ENCODE results near the gene MTLN. TPM values are rescaled to one million over a fixed set of nuclear protein-coding genes. Genes with fewer than 3 reads are reported as not detected.
"Not testable (repeated sequence)": the region's sequence is repeated elsewhere in the genome, so short reads cannot be mapped to it uniquely, and the experiment has no call there.

MTLN gene
- total RNA-seq = 10 to 100 TPM; 52.7 to 58.0 TPM

DNA sequence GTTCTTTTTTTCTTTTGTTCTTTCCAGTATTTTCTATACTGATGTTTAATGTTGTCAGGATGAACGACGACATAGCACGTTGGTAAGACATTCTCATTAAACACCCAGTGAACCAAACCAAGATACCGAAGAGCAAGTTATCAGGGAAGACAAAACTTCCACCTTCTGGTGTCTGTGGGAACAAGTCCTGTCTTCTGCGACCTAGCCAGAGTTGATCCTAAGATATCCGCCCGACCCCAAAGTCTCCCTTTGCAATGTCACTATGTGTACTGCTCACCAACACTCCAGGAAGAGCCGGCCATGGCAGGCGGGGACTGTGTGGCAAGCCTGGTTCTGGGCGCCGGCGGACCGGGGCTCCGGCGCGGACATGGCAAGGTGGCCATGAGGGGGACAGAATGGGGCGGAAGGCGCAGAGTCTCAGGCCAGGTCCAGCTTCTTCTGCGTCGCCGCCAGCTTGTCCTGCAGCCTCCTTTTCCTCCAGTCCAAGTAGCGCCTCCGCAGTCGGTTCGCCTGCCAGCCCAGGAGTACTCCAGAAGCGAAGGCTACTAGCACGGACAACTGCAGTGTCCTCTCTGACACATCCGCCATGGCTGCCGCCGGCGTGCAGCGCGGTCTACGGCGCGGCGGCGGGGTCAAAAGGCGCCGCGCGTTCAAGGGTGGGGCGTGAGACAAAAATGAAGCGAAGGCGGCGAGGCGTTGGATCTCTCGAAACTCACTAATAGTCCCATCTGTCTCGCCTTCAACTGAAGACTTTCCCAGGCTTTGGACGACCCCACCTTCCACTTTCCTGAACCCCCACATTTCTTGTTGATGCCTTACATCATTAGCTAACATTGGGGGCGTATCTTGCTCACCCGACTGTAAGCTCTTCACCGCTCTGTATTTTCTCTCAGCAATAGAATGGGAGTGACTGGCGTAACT is at the start of gene MTLN:
Gene MTLN (minus strand): TSS at position 610 of the 921 bp plus-strand sequence. CDS start 22 bp downstream, at position 588.
- Mint-ChIP-seq H3K9me3 (no peaks in the 10 kb centered on the region), H3K27ac (peak within 1 kb of the TSS; percentile 89 to 92), H3K36me3 (peaks cover 34% of the 10 kb centered on the region), H3K4me1 (ENCODE audit: low read depth in 2 of 2) (peaks cover 12 to 16% of the 10 kb centered on the region in 2 donors), H3K4me3 (peak within 1 kb of the TSS; percentile 96), H3K27me3 (peaks cover 18 to 32% of the 10 kb centered on the region in 2 donors)
- DNase-seq (ENCODE audit: low spot score) (peak; percentile 75), ATAC-seq (peak; percentile 94 to 95)

DNA sequence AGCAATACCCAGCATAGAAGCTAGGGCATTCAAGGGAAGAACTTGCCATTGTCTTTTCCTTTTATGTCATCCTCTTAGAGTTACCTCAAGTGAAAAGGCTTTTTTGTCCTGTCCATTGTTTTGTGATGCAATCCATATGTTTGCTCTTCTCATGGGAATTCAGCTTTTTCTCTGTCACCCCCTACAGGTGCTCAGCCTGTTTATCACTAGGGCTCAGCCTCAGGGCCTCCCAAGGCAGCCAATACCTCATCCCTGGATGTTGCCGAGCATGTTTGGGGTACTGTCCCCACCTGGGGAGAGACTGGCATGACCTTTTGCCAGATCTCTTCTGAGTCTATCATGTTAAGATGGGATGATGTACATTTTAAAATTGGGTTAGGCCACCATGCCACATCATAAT is 49.6 kb upstream of the MTLN start:
- ATAC-seq = not testable (repeated sequence)

DNA sequence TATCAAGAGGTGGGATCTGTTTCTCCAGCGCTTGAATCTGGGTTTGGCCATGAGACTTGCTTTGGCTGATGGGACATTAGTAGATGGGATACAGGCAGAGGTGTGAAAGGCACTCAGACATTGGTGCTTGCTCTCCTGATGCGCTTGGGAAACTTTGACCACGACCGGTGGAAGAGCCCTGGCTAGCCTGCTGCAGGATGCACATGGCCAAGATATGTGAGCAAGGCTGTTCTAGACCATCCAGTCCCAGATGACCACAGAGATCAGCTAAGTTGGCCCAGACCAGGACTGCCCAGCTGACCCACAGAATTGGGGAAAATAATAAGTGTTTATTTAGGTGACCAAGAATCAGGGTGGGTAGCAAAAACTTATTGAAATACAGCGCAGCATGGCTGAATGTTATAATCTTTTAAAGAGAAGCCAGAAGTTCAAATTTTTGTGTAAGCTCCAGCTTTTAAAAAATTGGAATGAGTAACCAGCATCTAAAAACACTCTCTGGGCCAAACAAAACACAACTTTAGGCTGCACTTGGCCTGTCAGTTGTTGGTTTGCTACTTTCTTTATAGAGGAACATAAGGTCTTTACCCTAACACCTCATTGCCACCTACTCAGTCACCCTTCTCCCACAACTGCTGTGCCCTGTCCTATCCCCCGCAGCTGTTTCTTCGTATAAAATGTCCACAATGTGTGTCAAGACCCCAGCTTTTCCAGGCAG is 35.9 kb upstream of the MTLN start:
- DNase-seq (ENCODE audit: low spot score); ATAC-seq; H3K27ac Mint-ChIP-seq; H3K27me3 Mint-ChIP-seq; H3K36me3 Mint-ChIP-seq; H3K4me1 Mint-ChIP-seq (ENCODE audit: low read depth in 2 of 2); H3K9me3 Mint-ChIP-seq; H3K4me3 Mint-ChIP-seq: not testable (repeated sequence)

More for the DNA sequence above, 49.6 kb upstream of the MTLN start:
- not testable (repeated sequence) for H3K36me3 Mint-ChIP-seq; H3K4me1 Mint-ChIP-seq (ENCODE audit: low read depth in 2 of 2); H3K27ac Mint-ChIP-seq; H3K9me3 Mint-ChIP-seq; H3K4me3 Mint-ChIP-seq; H3K27me3 Mint-ChIP-seq; DNase-seq (ENCODE audit: low spot score)

GRCh38 chr2:110245488-110246435 is 33.4 kb upstream of the MTLN start:
- ATAC-seq = peak; percentile 24 to 75
- H3K9me3 Mint-ChIP-seq; H3K36me3 Mint-ChIP-seq; H3K27me3 Mint-ChIP-seq; H3K27ac Mint-ChIP-seq; DNase-seq (ENCODE audit: low spot score); H3K4me1 Mint-ChIP-seq (ENCODE audit: low read depth in 2 of 2); H3K4me3 Mint-ChIP-seq: not testable (repeated sequence)

- H3K27me3 Mint-ChIP-seq; H3K9me3 Mint-ChIP-seq; ATAC-seq; H3K4me3 Mint-ChIP-seq; H3K27ac Mint-ChIP-seq; H3K36me3 Mint-ChIP-seq; H3K4me1 Mint-ChIP-seq (ENCODE audit: low read depth in 2 of 2); DNase-seq (ENCODE audit: low spot score): not testable (repeated sequence)
Measured at GRCh38 chr2:110243283-110243682, 30.9 kb upstream of the MTLN start.

GRCh38 chr2:110234514-110234913 is 22.2 kb upstream of the MTLN start:
- DNase-seq (ENCODE audit: low spot score); H3K27ac Mint-ChIP-seq; H3K27me3 Mint-ChIP-seq; H3K4me1 Mint-ChIP-seq (ENCODE audit: low read depth in 2 of 2); H3K36me3 Mint-ChIP-seq; H3K4me3 Mint-ChIP-seq; H3K9me3 Mint-ChIP-seq; ATAC-seq: not testable (repeated sequence)

DNA sequence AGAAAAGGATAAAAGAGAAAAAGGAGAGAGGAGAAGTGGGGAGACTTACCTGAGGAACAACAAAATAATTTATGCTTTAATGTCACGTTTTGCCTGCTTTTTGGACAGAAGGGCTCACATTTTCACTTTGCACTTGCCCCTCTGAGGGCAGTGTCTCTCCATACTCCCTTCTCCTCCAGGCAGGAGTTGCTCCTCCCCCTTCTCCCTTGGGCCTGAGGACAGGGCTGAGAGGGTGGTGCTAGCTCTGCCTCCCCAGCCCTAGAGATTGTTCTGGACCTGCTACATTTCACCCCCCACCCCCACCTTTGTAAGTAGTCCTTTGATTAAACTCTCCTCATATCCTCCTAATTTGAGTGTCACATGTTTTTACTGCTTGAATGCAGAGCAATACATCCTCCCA is 17.5 kb upstream of the MTLN start:
- not testable (repeated sequence) for DNase-seq (ENCODE audit: low spot score); H3K27ac Mint-ChIP-seq; ATAC-seq; H3K9me3 Mint-ChIP-seq; H3K4me3 Mint-ChIP-seq; H3K36me3 Mint-ChIP-seq; H3K4me1 Mint-ChIP-seq (ENCODE audit: low read depth in 2 of 2)
- H3K27me3 Mint-ChIP-seq = peaks cover 17 to 23% of the 10 kb centered on the region in 2 donors

GRCh38 chr2:110222626-110223025 is 10.3 kb upstream of the MTLN start:
- peaks cover 45 to 58% of the 10 kb centered on the region in 2 donors for H3K27me3 Mint-ChIP-seq
- not testable (repeated sequence) for ATAC-seq; H3K9me3 Mint-ChIP-seq; H3K4me1 Mint-ChIP-seq (ENCODE audit: low read depth in 2 of 2); DNase-seq (ENCODE audit: low spot score); H3K27ac Mint-ChIP-seq; H3K4me3 Mint-ChIP-seq; H3K36me3 Mint-ChIP-seq

- H3K27me3 Mint-ChIP-seq = peaks cover 42 to 54% of the 10 kb centered on the region in 2 donors
- no peaks in the 10 kb centered on the region for H3K4me1 Mint-ChIP-seq (ENCODE audit: low read depth in 2 of 2)
- no peak overlapping the region for H3K27ac Mint-ChIP-seq
- H3K36me3 Mint-ChIP-seq = no peaks in the 10 kb centered on the region
- no peak for ATAC-seq
- no peak for DNase-seq (ENCODE audit: low spot score)
- H3K4me3 Mint-ChIP-seq = no peak overlapping the region
- no peaks in the 10 kb centered on the region for H3K9me3 Mint-ChIP-seq
Measured at GRCh38 chr2:110221938-110222337, 9.6 kb upstream of the MTLN start.

DNA sequence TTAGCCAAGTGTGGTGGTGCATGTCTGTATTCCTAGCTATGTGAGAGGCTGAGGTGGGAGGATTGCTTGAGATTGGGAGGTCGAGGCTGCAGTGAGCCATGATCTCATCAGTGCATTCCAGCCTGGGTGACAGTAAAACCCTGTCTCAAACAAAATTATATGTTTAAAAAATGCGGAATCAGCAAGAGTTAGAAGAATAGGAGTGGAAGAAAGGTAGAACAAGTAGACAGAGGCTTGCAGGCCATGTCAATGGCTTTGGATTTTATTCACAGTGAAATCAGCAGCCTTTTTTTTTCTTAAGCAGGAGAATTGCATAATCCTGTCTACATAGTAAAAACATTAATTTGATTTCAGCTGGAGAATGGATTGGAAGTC is 7.8 kb upstream of the MTLN start:
- no peak for ATAC-seq
- no peak for DNase-seq (ENCODE audit: low spot score)
- Mint-ChIP-seq H3K4me1 (ENCODE audit: low read depth in 2 of 2) (no peaks in the 10 kb centered on the region), H3K27ac (no peak overlapping the region), H3K27me3 (peaks cover 47 to 61% of the 10 kb centered on the region in 2 donors), H3K4me3 (no peak overlapping the region), H3K9me3 (no peaks in the 10 kb centered on the region), H3K36me3 (no peaks in the 10 kb centered on the region)

DNA sequence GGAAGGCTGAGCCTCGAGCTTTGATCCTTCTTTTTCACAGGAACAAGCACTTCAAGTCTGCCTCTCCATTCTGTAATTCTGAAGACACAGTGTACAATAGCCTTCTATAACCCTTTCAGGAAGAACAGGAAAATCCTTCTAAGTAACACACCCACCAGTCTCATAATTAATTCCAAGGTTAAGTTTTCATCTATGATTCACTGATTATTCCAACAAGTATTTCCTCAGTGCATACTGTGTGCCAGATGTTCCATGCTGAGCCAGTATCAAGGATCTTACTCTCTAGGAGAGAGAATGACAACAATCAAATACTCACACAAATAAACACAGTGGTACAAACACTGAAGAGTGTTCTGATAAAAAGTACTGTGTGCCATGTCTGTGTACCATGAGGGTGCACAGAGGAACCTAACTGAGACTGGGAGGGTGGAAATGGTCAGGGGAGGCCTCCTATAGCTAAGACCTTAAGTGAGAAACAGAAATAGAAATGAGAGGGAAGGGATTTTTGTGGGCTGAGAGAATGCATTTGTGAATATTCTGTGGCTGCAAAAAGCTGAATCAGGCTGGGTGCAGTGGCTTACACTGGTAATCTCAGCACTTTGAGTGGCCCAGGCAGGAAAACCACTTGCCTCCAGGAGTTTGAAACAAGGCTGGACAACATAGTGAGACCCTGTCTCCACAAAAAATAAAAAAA is 7.3 kb upstream of the MTLN start:
- DNase-seq (ENCODE audit: low spot score) (no peak), ATAC-seq (no peak)
- no peaks in the 10 kb centered on the region for H3K36me3 Mint-ChIP-seq
- no peaks in the 10 kb centered on the region for H3K9me3 Mint-ChIP-seq
- no peak overlapping the region for H3K4me3 Mint-ChIP-seq
- no peak overlapping the region for H3K27ac Mint-ChIP-seq
- peaks cover 47 to 67% of the 10 kb centered on the region in 2 donors for H3K27me3 Mint-ChIP-seq
- H3K4me1 Mint-ChIP-seq (ENCODE audit: low read depth in 2 of 2) = no peaks in the 10 kb centered on the region

DNA sequence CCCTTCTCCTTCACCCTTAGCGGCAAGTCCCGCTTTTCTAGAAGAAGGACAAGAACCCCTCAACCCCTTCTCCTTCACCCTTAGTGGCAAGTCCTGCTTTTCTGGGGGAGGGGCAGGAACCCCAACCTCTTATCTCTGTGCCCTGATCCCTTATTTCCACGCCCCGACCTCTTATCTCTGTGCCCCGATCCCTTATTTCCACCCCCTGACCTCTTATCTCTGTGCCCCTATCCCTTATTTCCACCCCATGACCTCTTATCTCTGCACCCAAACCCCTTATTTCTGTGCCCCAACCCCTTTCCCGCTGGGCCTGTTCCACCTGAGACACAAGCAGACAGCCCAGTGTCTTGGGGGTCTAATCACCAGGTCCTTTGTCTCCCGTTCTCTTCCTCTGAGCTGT is 6.5 kb upstream of the MTLN start:
- not testable (repeated sequence) for H3K4me3 Mint-ChIP-seq; H3K4me1 Mint-ChIP-seq (ENCODE audit: low read depth in 2 of 2); DNase-seq (ENCODE audit: low spot score); H3K9me3 Mint-ChIP-seq; H3K36me3 Mint-ChIP-seq; ATAC-seq; H3K27ac Mint-ChIP-seq
- H3K27me3 Mint-ChIP-seq = peaks cover 49 to 73% of the 10 kb centered on the region in 2 donors

GRCh38 chr2:110216803-110217202 is 4.5 kb upstream of the MTLN start:
- Mint-ChIP-seq H3K4me3 (no peak overlapping the region), H3K27ac (no peak overlapping the region), H3K9me3 (no peaks in the 10 kb centered on the region), H3K36me3 (peaks cover 13% of the 10 kb centered on the region), H3K27me3 (peaks cover 45 to 68% of the 10 kb centered on the region in 2 donors), H3K4me1 (ENCODE audit: low read depth in 2 of 2) (peaks cover 1 to 2% of the 10 kb centered on the region in 2 donors)
- no peak for ATAC-seq
- DNase-seq (ENCODE audit: low spot score) = no peak
